WTC11 (cell line): ENCODE results near the gene USP21.

Source experiments
- CBFB ChIP-seq: sonication (generic); formaldehyde crosslinking; IDR thresholded peaks from 2 replicates; pipeline ENCODE4 v1.8.1; 2022; ENCODE audit warnings: mild to moderate bottlenecking, low read depth, missing genetic modification reagents
- JUN ChIP-seq: sonication (generic); formaldehyde crosslinking; IDR thresholded peaks from 2 replicates; pipeline ENCODE4 v1.8.0; 2023; ENCODE audit warnings: mild to moderate bottlenecking, missing genetic modification reagents
- TF ChIP-seq, protein P1 (sequence below): fragments of 200-600 bp; IDR thresholded peaks from 2 replicates; pipeline ENCODE4 v1.8.0; 2022; ENCODE audit warnings: antibody characterized with exemption
- TF ChIP-seq, protein P2 (sequence below): sonication (generic); formaldehyde crosslinking; conservative IDR thresholded peaks from 2 replicates; pipeline ENCODE4 v1.8.1; 2022; ENCODE audit warnings: mild to moderate bottlenecking, missing genetic modification reagents

DNA sequence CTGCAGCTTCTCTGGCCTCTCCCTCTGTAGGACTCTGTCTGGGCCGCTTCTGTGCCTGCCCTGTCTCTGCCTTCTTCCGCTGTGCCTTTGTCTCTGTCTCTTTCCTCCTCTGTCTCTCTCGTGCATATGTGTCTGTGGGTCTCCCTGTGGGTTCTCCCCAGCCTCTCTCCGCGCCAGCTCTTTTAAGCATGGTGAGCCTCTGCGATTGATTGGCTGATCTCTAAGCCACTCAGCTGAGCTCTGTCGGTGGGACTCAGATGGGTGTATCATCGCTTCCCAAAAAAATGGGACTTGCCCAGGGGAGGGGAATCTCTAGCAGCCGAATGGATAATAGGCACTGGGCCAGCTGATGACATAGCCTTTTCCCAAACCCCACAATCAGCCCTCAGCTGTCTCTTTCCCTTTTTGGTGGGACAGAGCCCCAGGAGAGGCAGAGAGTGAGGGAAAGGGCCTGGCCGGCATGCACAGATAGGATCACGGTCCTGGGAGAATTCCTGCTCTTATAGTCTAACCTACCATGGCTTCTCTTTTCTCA, 39.7 kb downstream of the USP21 start, which contains the start of gene ADAMTS4:
- TF ChIP-seq CBFB (CRISPR knock-in tag), result no peak
- TF ChIP-seq, protein P1, sequence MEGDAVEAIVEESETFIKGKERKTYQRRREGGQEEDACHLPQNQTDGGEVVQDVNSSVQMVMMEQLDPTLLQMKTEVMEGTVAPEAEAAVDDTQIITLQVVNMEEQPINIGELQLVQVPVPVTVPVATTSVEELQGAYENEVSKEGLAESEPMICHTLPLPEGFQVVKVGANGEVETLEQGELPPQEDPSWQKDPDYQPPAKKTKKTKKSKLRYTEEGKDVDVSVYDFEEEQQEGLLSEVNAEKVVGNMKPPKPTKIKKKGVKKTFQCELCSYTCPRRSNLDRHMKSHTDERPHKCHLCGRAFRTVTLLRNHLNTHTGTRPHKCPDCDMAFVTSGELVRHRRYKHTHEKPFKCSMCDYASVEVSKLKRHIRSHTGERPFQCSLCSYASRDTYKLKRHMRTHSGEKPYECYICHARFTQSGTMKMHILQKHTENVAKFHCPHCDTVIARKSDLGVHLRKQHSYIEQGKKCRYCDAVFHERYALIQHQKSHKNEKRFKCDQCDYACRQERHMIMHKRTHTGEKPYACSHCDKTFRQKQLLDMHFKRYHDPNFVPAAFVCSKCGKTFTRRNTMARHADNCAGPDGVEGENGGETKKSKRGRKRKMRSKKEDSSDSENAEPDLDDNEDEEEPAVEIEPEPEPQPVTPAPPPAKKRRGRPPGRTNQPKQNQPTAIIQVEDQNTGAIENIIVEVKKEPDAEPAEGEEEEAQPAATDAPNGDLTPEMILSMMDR, result no peak
- TF ChIP-seq, protein P2, sequence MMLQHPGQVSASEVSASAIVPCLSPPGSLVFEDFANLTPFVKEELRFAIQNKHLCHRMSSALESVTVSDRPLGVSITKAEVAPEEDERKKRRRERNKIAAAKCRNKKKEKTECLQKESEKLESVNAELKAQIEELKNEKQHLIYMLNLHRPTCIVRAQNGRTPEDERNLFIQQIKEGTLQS (CRISPR knock-in tag), result no peak
- no peak for TF ChIP-seq JUN (CRISPR knock-in tag)
